OCI-LY3 (cell line): Measurements from ENCODE around the gene FLT1.

Source experiments
- H2AFZ ChIP-seq: fragments of 200-600, 300-600 bp; shearing (Covaris generic); 2 replicates; pipeline ENCODE4 v1.6.0; 2014; ENCODE audit warnings: antibody characterized with exemption, low read depth, low read length
- H3K27ac ChIP-seq: fragments of 200-600, 300-600 bp; sonication (generic); 2 replicates; pipeline ENCODE4 v1.5.1; 2014; ENCODE audit warnings: mild to moderate bottlenecking, low read length, moderate library complexity, mixed read lengths
- H3K27me3 ChIP-seq: fragments of 200-600, 300-600 bp; sonication (generic); 2 replicates; pipeline ENCODE4 v1.6.1; 2014; ENCODE audit warnings: low read depth, low read length, mixed read lengths
- H3K36me3 ChIP-seq: fragments of 200-600, 300-600 bp; sonication (generic); replicated peaks from 2 replicates; pipeline ENCODE3; 2014; ENCODE audit warnings: low read depth, low read length, mixed read lengths
- H3K4me1 ChIP-seq: fragments of 300-600, 200-600 bp; sonication (generic); 2 replicates; pipeline ENCODE4 v1.6.1; 2014; ENCODE audit warnings: low read length, mixed read lengths
- H3K4me2 ChIP-seq: fragments of 200-600, 300-600 bp; sonication (generic); 2 replicates; pipeline ENCODE4 v1.6.1; 2014; ENCODE audit warnings: low read length, mixed read lengths
- H3K4me3 ChIP-seq: fragments of 300-600, 200-600 bp; sonication (generic); 2 replicates; pipeline ENCODE4 v1.5.1; 2014; ENCODE audit warnings: antibody characterized with exemption, mild to moderate bottlenecking, low read length, moderate library complexity
- H3K79me2 ChIP-seq: fragments of 300-600, 200-600 bp; shearing (Covaris generic); 2 replicates; pipeline ENCODE4 v1.6.1; 2014; ENCODE audit warnings: mild to moderate bottlenecking, low read length, mixed read lengths
- H3K9ac ChIP-seq: fragments of 300-600, 200-600 bp; shearing (Covaris generic); 2 replicates; pipeline ENCODE4 v1.6.0; 2014; ENCODE audit warnings: mild to moderate bottlenecking, low read length, moderate library complexity
- H3K9me3 ChIP-seq: fragments of 200-600, 300-600 bp; shearing (Covaris generic); 2 replicates; pipeline ENCODE4 v1.6.1; 2014; ENCODE audit warnings: low read length, mixed read lengths; ENCODE audit not compliant: insufficient read depth
- H4K20me1 ChIP-seq: fragments of 200-600, 300-600 bp; sonication (generic); 2 replicates; pipeline ENCODE4 v1.6.1; 2016; ENCODE audit warnings: low read length, mixed read lengths; ENCODE audit not compliant: insufficient read depth
- CTCF ChIP-seq: fragments of 200-600, 300-600 bp; sonication (generic); IDR thresholded peaks from 2 replicates; pipeline ENCODE4 v1.5.1; 2014; ENCODE audit warnings: antibody characterized with exemption, low read length, low read depth
- EZH2phosphoT487 ChIP-seq: fragments of 200-600 bp; shearing (Covaris generic); IDR thresholded peaks from 2 replicates; pipeline ENCODE4 v1.6.1; 2018; ENCODE audit warnings: antibody characterized with exemption, mixed run types, low read depth

Gene FLT1

GRCh38 chr13:28473044-28473443 lies 21.9 kb downstream of the FLT1 start:
- H3K9me3 ChIP-seq = peaks cover 5% of the 10 kb centered on the region; the same call in 1 of the 2 replicates
- no peak overlapping the region for H3K27ac ChIP-seq

GRCh38 chr13:28471421-28471820 lies 23.5 kb downstream of the FLT1 start:
- Histone ChIP-seq H4K20me1 (no peaks in the 10 kb centered on the region), H3K79me2 (no peaks in the 10 kb centered on the region)
- TF ChIP-seq CTCF = no peak
- no peak for TF ChIP-seq EZH2phosphoT487

More at GRCh38 chr13:28473044-28473443, 21.9 kb downstream of the FLT1 start:
- H3K4me1 ChIP-seq = peaks cover 8% of the 10 kb centered on the region
- no peaks in the 10 kb centered on the region for H4K20me1 ChIP-seq
- H3K79me2 ChIP-seq = no peaks in the 10 kb centered on the region
- no peak overlapping the region for H3K4me3 ChIP-seq
- no peak overlapping the region for H2AFZ ChIP-seq
- no peak overlapping the region for H3K9ac ChIP-seq
- H3K4me2 ChIP-seq = no peak overlapping the region
- no peaks in the 10 kb centered on the region for H3K36me3 ChIP-seq
- peaks cover 2% of the 10 kb centered on the region; the same call in 1 of the 2 replicates for H3K27me3 ChIP-seq
- TF ChIP-seq CTCF (no peak), EZH2phosphoT487 (no peak)

GRCh38 chr13:28470296-28470695 lies 24.6 kb downstream of the FLT1 start:
- Histone ChIP-seq H3K4me3 (no peak overlapping the region), H3K9me3 (peaks cover 5% of the 10 kb centered on the region; the same call in 1 of the 2 replicates), H4K20me1 (no peaks in the 10 kb centered on the region), H3K27ac (no peak overlapping the region), H3K27me3 (no peaks in the 10 kb centered on the region), H3K79me2 (no peaks in the 10 kb centered on the region), H3K4me2 (no peak overlapping the region), H3K9ac (no peak overlapping the region), H2AFZ (no peak overlapping the region), H3K36me3 (no peaks in the 10 kb centered on the region), H3K4me1 (peaks cover 11% of the 10 kb centered on the region)
- no peak for TF ChIP-seq EZH2phosphoT487
- no peak for TF ChIP-seq CTCF

More at GRCh38 chr13:28471421-28471820, 23.5 kb downstream of the FLT1 start:
- Histone ChIP-seq H3K4me3 (no peak overlapping the region), H3K9ac (no peak overlapping the region), H3K27me3 (no peaks in the 10 kb centered on the region), H2AFZ (no peak overlapping the region), H3K4me1 (peaks cover 11% of the 10 kb centered on the region), H3K27ac (no peak overlapping the region), H3K9me3 (peaks cover 5% of the 10 kb centered on the region; the same call in 1 of the 2 replicates), H3K36me3 (no peaks in the 10 kb centered on the region), H3K4me2 (no peak overlapping the region)

- Histone ChIP-seq H3K9ac (no peak overlapping the region), H3K4me1 (peaks cover 11% of the 10 kb centered on the region), H4K20me1 (no peaks in the 10 kb centered on the region), H3K9me3 (peaks cover 5% of the 10 kb centered on the region; the same call in 1 of the 2 replicates), H3K79me2 (no peaks in the 10 kb centered on the region), H2AFZ (no peak overlapping the region), H3K4me3 (no peak overlapping the region), H3K27me3 (no peaks in the 10 kb centered on the region), H3K27ac (no peak overlapping the region), H3K36me3 (no peaks in the 10 kb centered on the region), H3K4me2 (no peak overlapping the region)
- TF ChIP-seq EZH2phosphoT487 (no peak), CTCF (no peak)
These were observed 25.6 kb downstream of the FLT1 start for GRCh38 chr13:28469316-28469715.
